Measurements from ENCODE around the gene ELAVL2.

ELAVL2 gene

GRCh38 chr9:23669776-23670175 lies 156.3 kb downstream of the ELAVL2 start:
- no peak for FAIRE-seq
- no peak for DNase-seq (ENCODE audit: insufficient read length, low spot score)

GRCh38 chr9:23665635-23666034 lies 160.4 kb downstream of the ELAVL2 start:
- FAIRE-seq: no peak

GRCh38 chr9:23665051-23665450 lies 161.0 kb downstream of the ELAVL2 start:
- no peak for FAIRE-seq
- DNase-seq (ENCODE audit: insufficient read length, low spot score): no peak

More at GRCh38 chr9:23665635-23666034, 160.4 kb downstream of the ELAVL2 start:
- DNase-seq (ENCODE audit: insufficient read length, low spot score): no peak

- DNase-seq (ENCODE audit: insufficient read length, low spot score): no peak
- FAIRE-seq: no peak
These were observed 162.1 kb downstream of the ELAVL2 start for GRCh38 chr9:23663946-23664345.

GRCh38 chr9:23663536-23663935 lies 162.5 kb downstream of the ELAVL2 start:
- no peak for FAIRE-seq

GRCh38 chr9:23663125-23663524 lies 162.9 kb downstream of the ELAVL2 start:
- FAIRE-seq: no peak
- DNase-seq (ENCODE audit: insufficient read length, low spot score): no peak

More at GRCh38 chr9:23663536-23663935, 162.5 kb downstream of the ELAVL2 start:
- no peak for DNase-seq (ENCODE audit: insufficient read length, low spot score)

- DNase-seq (ENCODE audit: insufficient read length, low spot score) (no peak), FAIRE-seq (no peak)
These were observed 163.7 kb downstream of the ELAVL2 start for GRCh38 chr9:23662320-23662719.

GRCh38 chr9:23659346-23660006 lies 166.6 kb downstream of the ELAVL2 start:
- DNase-seq (ENCODE audit: insufficient read length, low spot score): no peak
- FAIRE-seq: no peak

- DNase-seq (ENCODE audit: insufficient read length, low spot score): no peak
- no peak for FAIRE-seq
These were observed 167.4 kb downstream of the ELAVL2 start for GRCh38 chr9:23658376-23659258.

GRCh38 chr9:23651051-23651450 lies 175.0 kb downstream of the ELAVL2 start:
- DNase-seq (ENCODE audit: insufficient read length, low spot score) (no peak), FAIRE-seq (no peak)

- FAIRE-seq (no peak), DNase-seq (ENCODE audit: insufficient read length, low spot score) (no peak)
These were observed 177.4 kb downstream of the ELAVL2 start for GRCh38 chr9:23648651-23649050.

GRCh38 chr9:23644896-23645295 lies 181.1 kb downstream of the ELAVL2 start:
- FAIRE-seq: no peak

GRCh38 chr9:23644326-23644725 lies 181.7 kb downstream of the ELAVL2 start:
- FAIRE-seq (no peak), DNase-seq (ENCODE audit: insufficient read length, low spot score) (no peak)

More at GRCh38 chr9:23644896-23645295, 181.1 kb downstream of the ELAVL2 start:
- DNase-seq (ENCODE audit: insufficient read length, low spot score): no peak

GRCh38 chr9:23643656-23644258 lies 182.3 kb downstream of the ELAVL2 start:
- DNase-seq (ENCODE audit: insufficient read length, low spot score): no peak
- no peak for FAIRE-seq

Data from HTR-8/SVneo (cell line).